ENCODE results near the gene NLK.

Gene NLK

GRCh38 chr17:28199115-28199514 lies 156.6 kb downstream of the NLK start:
- ChIA-PET POLR2A (no interaction called here), CTCF (no interaction called here)
- no peak for DNase-seq (ENCODE audit: extremely low spot score)

DNA sequence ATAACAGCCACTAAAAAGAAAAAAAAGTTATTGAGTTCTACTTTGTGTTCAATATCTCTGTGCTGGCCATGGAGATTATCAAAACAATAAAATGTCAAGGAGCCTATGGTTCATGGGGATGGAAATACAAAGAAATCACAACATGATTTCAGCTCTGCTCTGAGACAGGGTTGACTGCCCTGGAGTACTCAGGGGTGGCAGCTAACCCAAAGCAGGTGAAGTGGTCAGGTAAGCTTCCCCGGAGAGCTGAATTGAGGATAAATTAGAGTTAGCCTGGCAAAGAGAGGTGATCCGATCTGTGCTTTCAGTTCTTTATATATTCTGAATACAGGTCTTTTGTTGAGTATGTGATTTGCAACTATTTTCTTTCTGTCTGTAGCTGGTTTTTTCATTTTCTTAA lies 157.3 kb downstream of the NLK start:
- ChIA-PET POLR2A (no interaction called here), CTCF (no interaction called here)
- no peak for DNase-seq (ENCODE audit: extremely low spot score)
- no peak for TF ChIP-seq LEF1 (IDR thresholded peaks at IDR 0.05; ENCODE audit: borderline replicate concordance)
- TF ChIP-seq SUZ12 (IDR thresholded peaks at IDR 0.05) = no peak
- TF ChIP-seq, protein P1, sequence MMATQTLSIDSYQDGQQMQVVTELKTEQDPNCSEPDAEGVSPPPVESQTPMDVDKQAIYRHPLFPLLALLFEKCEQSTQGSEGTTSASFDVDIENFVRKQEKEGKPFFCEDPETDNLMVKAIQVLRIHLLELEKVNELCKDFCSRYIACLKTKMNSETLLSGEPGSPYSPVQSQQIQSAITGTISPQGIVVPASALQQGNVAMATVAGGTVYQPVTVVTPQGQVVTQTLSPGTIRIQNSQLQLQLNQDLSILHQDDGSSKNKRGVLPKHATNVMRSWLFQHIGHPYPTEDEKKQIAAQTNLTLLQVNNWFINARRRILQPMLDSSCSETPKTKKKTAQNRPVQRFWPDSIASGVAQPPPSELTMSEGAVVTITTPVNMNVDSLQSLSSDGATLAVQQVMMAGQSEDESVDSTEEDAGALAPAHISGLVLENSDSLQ (IDR thresholded peaks at IDR 0.05) = no peak
- no peak for TF ChIP-seq ARNT (IDR thresholded peaks at IDR 0.05)
- no peak for TF ChIP-seq CTBP1 (IDR thresholded peaks at IDR 0.05; ENCODE audit: borderline replicate concordance)
- no peak for TF ChIP-seq SP1 (IDR thresholded peaks at IDR 0.05)
- TF ChIP-seq NFRKB (IDR thresholded peaks at IDR 0.05) = no peak
- TF ChIP-seq FOXK2 (IDR thresholded peaks at IDR 0.05) = no peak
- TF ChIP-seq FOXM1 (IDR thresholded peaks at IDR 0.05; ENCODE audit: borderline replicate concordance) = no peak

More at GRCh38 chr17:28199115-28199514, 156.6 kb downstream of the NLK start:
- TF ChIP-seq L3MBTL2 (conservative IDR thresholded peaks at IDR 0.05) (no peak), HDGF (IDR thresholded peaks at IDR 0.05; ENCODE audit: borderline replicate concordance) (no peak), FOXK2 (IDR thresholded peaks at IDR 0.05) (no peak), ZNF384 (IDR thresholded peaks at IDR 0.05) (no peak), LEF1 (IDR thresholded peaks at IDR 0.05; ENCODE audit: borderline replicate concordance) (no peak), CTBP1 (IDR thresholded peaks at IDR 0.05; ENCODE audit: borderline replicate concordance) (no peak), FOXA1 (IDR thresholded peaks at IDR 0.05) (no peak), TARDBP (IDR thresholded peaks at IDR 0.05) (no peak), SUZ12 (IDR thresholded peaks at IDR 0.05) (no peak)

DNA sequence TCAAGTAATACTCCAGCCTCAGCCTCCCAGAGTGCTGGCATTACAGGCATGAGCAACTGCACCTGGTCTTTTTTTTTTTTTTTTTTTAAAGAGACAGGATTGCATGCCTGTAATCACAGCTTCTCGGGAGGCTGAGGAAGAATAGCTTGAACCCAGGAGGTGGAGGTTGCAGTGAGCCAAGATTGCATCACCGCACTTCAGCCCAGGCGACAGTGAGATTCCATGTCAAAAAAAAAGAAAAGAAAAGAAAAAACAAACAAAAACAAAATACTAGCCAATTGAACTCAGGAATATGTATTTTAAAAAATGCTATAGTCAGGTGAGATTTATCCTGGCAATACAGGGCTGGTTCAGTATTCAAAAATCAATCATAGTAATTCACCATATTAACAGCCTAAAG lies 158.8 kb downstream of the NLK start:
- POLR2A ChIA-PET = no interaction called here
- no peak for DNase-seq (ENCODE audit: extremely low spot score)
- CTCF ChIA-PET = interaction anchor here (0.6 kb wide), 1 partner anchor 179 kb away, joined by 4 read pairs; no protein-coding TSS in a partner anchor
- 0 out of 2 replicates have a peak, but pooled peaks have one; percentile 30 for TF ChIP-seq ZNF384 (IDR thresholded peaks at IDR 0.05)
- TF ChIP-seq BHLHE40 (IDR thresholded peaks at IDR 0.05; ENCODE audit: borderline replicate concordance) = no peak
- TF ChIP-seq, protein P1 (IDR thresholded peaks at IDR 0.05) = no peak
- TF ChIP-seq FOXM1 (IDR thresholded peaks at IDR 0.05; ENCODE audit: borderline replicate concordance) = no peak

DNA sequence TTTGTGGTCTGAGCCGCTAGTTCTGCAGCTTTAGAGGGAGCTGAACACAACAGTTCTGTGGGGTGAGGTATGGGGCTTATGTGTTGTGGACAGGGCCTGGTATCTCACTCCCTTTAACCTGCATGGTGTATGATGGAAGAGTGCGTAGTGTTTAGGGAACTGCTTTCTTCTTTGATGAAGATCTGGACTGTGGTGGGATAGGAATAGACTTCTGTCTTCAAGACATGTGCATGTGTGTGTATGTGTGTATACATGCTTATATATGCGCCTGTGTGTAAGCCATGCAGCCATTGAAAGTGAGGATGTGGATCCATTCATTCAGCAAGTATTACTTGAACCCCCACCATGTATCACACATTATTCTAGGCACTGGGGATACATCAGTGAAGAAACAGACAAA lies 161.8 kb downstream of the NLK start:
- POLR2A ChIA-PET = no interaction called here

DNA sequence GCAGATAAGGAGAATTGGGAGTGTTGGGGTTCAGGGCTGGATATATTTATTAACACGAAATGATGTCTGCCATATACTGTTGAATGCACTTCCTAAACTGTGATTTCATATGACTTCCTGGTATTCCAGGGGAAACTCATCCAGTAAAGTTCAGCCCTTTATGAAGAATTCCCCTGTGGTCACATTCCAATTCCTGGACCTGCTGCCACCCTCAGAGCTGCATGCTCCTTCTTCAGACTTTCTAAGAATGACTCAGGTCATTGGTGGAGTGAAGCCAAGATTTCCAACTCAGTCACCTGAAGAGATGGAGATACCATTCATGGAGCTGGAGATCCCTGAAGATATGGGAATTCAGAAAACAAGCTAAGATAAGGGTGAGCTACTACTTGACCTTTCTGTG lies 162.3 kb downstream of the NLK start:
- ChIA-PET CTCF (interaction anchor here (1.2 kb wide), 1 partner anchor 60 kb away, joined by 8 read pairs; no protein-coding TSS in a partner anchor), POLR2A (no interaction called here)
- TF ChIP-seq CTBP1 (IDR thresholded peaks at IDR 0.05; ENCODE audit: borderline replicate concordance) (no peak), HDGF (IDR thresholded peaks at IDR 0.05; ENCODE audit: borderline replicate concordance) (no peak), LEF1 (IDR thresholded peaks at IDR 0.05; ENCODE audit: borderline replicate concordance) (no peak), FOXA1 (IDR thresholded peaks at IDR 0.05) (no peak), FOXK2 (IDR thresholded peaks at IDR 0.05) (no peak), TARDBP (IDR thresholded peaks at IDR 0.05) (no peak), SUZ12 (IDR thresholded peaks at IDR 0.05) (no peak), BHLHE40 (IDR thresholded peaks at IDR 0.05; ENCODE audit: borderline replicate concordance) (no peak), L3MBTL2 (conservative IDR thresholded peaks at IDR 0.05) (no peak), SP1 (IDR thresholded peaks at IDR 0.05) (no peak), ARNT (IDR thresholded peaks at IDR 0.05) (no peak), ZNF384 (IDR thresholded peaks at IDR 0.05) (no peak), ELF4 (IDR thresholded peaks at IDR 0.05) (no peak), FOXM1 (IDR thresholded peaks at IDR 0.05; ENCODE audit: borderline replicate concordance) (no peak)
- TF ChIP-seq, protein P1 (IDR thresholded peaks at IDR 0.05) = no peak

More for the DNA sequence above, 161.8 kb downstream of the NLK start:
- CTCF ChIA-PET = no interaction called here
- no peak for DNase-seq (ENCODE audit: extremely low spot score)
- TF ChIP-seq LEF1 (IDR thresholded peaks at IDR 0.05; ENCODE audit: borderline replicate concordance) (no peak), FOXA1 (IDR thresholded peaks at IDR 0.05) (no peak), ARNT (IDR thresholded peaks at IDR 0.05) (no peak), HDGF (IDR thresholded peaks at IDR 0.05; ENCODE audit: borderline replicate concordance) (no peak), FOXK2 (IDR thresholded peaks at IDR 0.05) (no peak), L3MBTL2 (conservative IDR thresholded peaks at IDR 0.05) (no peak), FOXM1 (IDR thresholded peaks at IDR 0.05; ENCODE audit: borderline replicate concordance) (no peak), SUZ12 (IDR thresholded peaks at IDR 0.05) (no peak), CTBP1 (IDR thresholded peaks at IDR 0.05; ENCODE audit: borderline replicate concordance) (no peak), ZNF384 (IDR thresholded peaks at IDR 0.05) (no peak), BHLHE40 (IDR thresholded peaks at IDR 0.05; ENCODE audit: borderline replicate concordance) (no peak), NFRKB (IDR thresholded peaks at IDR 0.05) (no peak), SP1 (IDR thresholded peaks at IDR 0.05) (no peak), TARDBP (IDR thresholded peaks at IDR 0.05) (no peak), ELF4 (IDR thresholded peaks at IDR 0.05) (no peak)
- TF ChIP-seq, protein P1 (IDR thresholded peaks at IDR 0.05) = no peak

DNA sequence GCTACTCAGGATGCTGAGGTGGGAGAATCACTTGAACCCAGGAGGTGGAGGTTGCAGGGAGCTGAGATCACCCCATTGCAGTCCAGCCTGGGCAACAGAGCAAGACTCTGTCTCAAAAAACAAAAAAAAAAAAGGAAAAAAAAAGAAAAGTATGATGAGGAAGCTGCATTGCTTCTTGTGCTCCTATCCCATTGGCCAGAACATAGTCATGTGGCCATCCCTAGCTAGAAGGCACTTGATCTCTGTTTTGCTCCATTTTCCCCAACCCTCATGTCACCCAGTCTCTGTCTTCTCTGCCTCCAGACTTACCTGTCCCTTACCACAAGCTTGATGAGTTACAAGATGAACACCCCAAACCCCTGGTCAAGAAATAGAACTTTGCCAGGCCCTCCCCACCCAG lies 163.8 kb downstream of the NLK start:
- CTCF ChIA-PET = no interaction called here
- TF ChIP-seq HDGF (IDR thresholded peaks at IDR 0.05; ENCODE audit: borderline replicate concordance) (no peak), L3MBTL2 (conservative IDR thresholded peaks at IDR 0.05) (no peak), SP1 (IDR thresholded peaks at IDR 0.05) (no peak), FOXM1 (IDR thresholded peaks at IDR 0.05; ENCODE audit: borderline replicate concordance) (no peak), LEF1 (IDR thresholded peaks at IDR 0.05; ENCODE audit: borderline replicate concordance) (no peak), ELF4 (IDR thresholded peaks at IDR 0.05) (no peak), SUZ12 (IDR thresholded peaks at IDR 0.05) (no peak), ZNF384 (IDR thresholded peaks at IDR 0.05) (no peak), CTBP1 (IDR thresholded peaks at IDR 0.05; ENCODE audit: borderline replicate concordance) (no peak)
- TF ChIP-seq, protein P1 (IDR thresholded peaks at IDR 0.05) = no peak
- POLR2A ChIA-PET = no interaction called here
- no peak for DNase-seq (ENCODE audit: extremely low spot score)

More for the DNA sequence above, 162.3 kb downstream of the NLK start:
- no peak for DNase-seq (ENCODE audit: extremely low spot score)

Data from HEK293T (cell line).